Pancreas (tissue), 10 donors: ENCODE results near the gene DLGAP4. TPM values are rescaled to one million over a fixed set of nuclear protein-coding genes. Genes with fewer than 3 reads are reported as not detected.
A peak's percentile ranks its signal among the peaks of the same experiment; 100 is the strongest.

ENCODE experiments used
- ATAC-seq, 4 donors: fragments of 200-7000 bp; cut with Tn5 transposase; one replicate each; pipeline versions ENCODE4 v1.8.0 to v1.9.1; 2020; ENCODE audit warnings: mild to moderate bottlenecking in 4 of 4, moderate library complexity in 4 of 4
- DNase-seq, 6 donors: peaks; one replicate each; pipeline ENCODE4 v3.0.0-alpha.2; 2020
- FAIRE-seq: peaks from 2 replicates; lab custom pipeline; 2012; peaks lifted over from hg19 to GRCh38; lab: Jason Lieb, UNC
- H3K27ac ChIP-seq, 4 donors: fragments of 200-600 bp; sonication (generic); 1 replicate in 3 of 4; 2 replicates in 1 of 4; pipeline versions ENCODE4 v1.5.0 to v1.8.0; 2020
- H3K27me3 ChIP-seq, 4 donors: fragments of 200-600 bp; one replicate each; pipeline ENCODE4 v1.8.0; 2021
- H3K36me3 ChIP-seq, 3 donors: fragments of 200-600 bp; sonication (generic) in 1 of 3; one replicate each; pipeline versions ENCODE4 v1.5.0 to v1.8.0; 2020 to 2021
- H3K4me1 ChIP-seq, 3 donors: fragments of 200-600 bp; one replicate each; pipeline ENCODE4 v1.8.0; 2021
- H3K4me3 ChIP-seq, 4 donors: fragments of 200-600 bp; sonication (generic) in 2 of 4; one replicate each; pipeline versions ENCODE4 v1.5.0 to v1.8.0; 2020 to 2021
- H3K9me3 ChIP-seq, 4 donors: fragments of 200-600 bp; one replicate each; pipeline ENCODE4 v1.8.0; 2021
- CTCF ChIP-seq, 4 donors: fragments of 200-600 bp; sonication (generic) in 3 of 4; IDR thresholded peaks; one replicate each; pipeline versions ENCODE4 v1.5.0 to v1.8.0; 2021; ENCODE audit warnings: antibody characterized with exemption in 4 of 4
- WGBS, 2 donors: extraction: QIAGEN DNeasy Blood & Tissue Kit; methylation state at CpG; one replicate each; pipeline ENCODE4 v1.1.7; 2013; 5-methylcytosine and 5-hydroxymethylcytosine counted together
- intact Hi-C, 3 donors: fragments of 100-400 bp; cut with DNase I; formaldehyde crosslinking; loops; one replicate each; pipeline versions ENCODE4 v1.11.1 to v1.14.2; 2022
- polyA plus RNA-seq, 2 donors: library from polyadenylated mRNA; stranded (reverse); fragments of 200-250 nt; gene quantifications; one replicate each; pipeline ENCODE4 v1.2.3, GENCODE V29; 2013
- total RNA-seq, 6 donors: library from RNA; stranded (reverse); fragmentation: NEBNext Ultra II Directional in 4 of 6; extraction: Animal tissue kit (Norgen Biotek cat#: 25700) in 4 of 6; gene quantifications; one replicate each; pipeline versions ENCODE4 v1.2.1 to v1.2.4, GENCODE V29; 2021 to 2023
- donor health status: healthy with polysubstance abuse.
- donor health status: DM: no; HTN: no; CAD: no; lungs with moderate emphysema.
- donor health status: DM: no; HTN: no; CAD: no.
- donor health status: control.
- donor health status: control.
- donor health status: Bipolar disorder and iron deficiency.
- donor health status: DM: yes; HTN: yes; CAD: no.
- donor health status: DM: no; HTN: no; CAD: no.
- donor health status: DM: no; HTN: no; CAD: no.
- donor health status: DM: yes; HTN: yes; CAD: no.

DLGAP4 gene
- total and polyA plus RNA-seq, 8 donors: 28.6 to 49.5 (median 42.6) TPM

- no peak for FAIRE-seq
- peak overlapping the region in 1 of 4 donors; percentile 48 for H3K27ac ChIP-seq
These were observed 235.8 kb downstream of the DLGAP4 start for GRCh38 chr20:36541768-36542488.

GRCh38 chr20:36542516-36543183 lies 236.5 kb downstream of the DLGAP4 start:
- H3K27ac ChIP-seq: peak overlapping the region in 1 of 4 donors; percentile 19
- no peaks in the 10 kb centered on the region for H3K36me3 ChIP-seq
- peak overlapping the region in 1 of 4 donors; percentile 35 for H3K4me3 ChIP-seq
- DNase-seq (peak in 1 of 6 donors; percentile 41), FAIRE-seq (no peak), ATAC-seq (no peak)
- H3K27me3 ChIP-seq: no peaks in the 10 kb centered on the region
- no peaks in the 10 kb centered on the region for H3K4me1 ChIP-seq
- H3K9me3 ChIP-seq: no peaks in the 10 kb centered on the region
- TF ChIP-seq CTCF (IDR thresholded peaks at IDR 0.05): no peak
- intact Hi-C loops: no loop called here
- WGBS, 2 donors: 89 to 91% methylated on average over 10 of the region's 10 CpGs

More at GRCh38 chr20:36541768-36542488, 235.8 kb downstream of the DLGAP4 start:
- no peak for TF ChIP-seq CTCF (IDR thresholded peaks at IDR 0.05)
- no peaks in the 10 kb centered on the region for H3K9me3 ChIP-seq
- H3K36me3 ChIP-seq: no peaks in the 10 kb centered on the region
- WGBS, 2 donors: 61 to 65% methylated on average over 14 of the region's 14 CpGs
- DNase-seq: peak in 2 of 6 donors; percentile 36 to 66
- H3K4me3 ChIP-seq: peak overlapping the region; percentile 20 to 40 (median 30)
- no peaks in the 10 kb centered on the region for H3K27me3 ChIP-seq
- intact Hi-C loops: no loop called here
- no peaks in the 10 kb centered on the region for H3K4me1 ChIP-seq
- peak; percentile 25 to 54 (median 47) for ATAC-seq

GRCh38 chr20:36543184-36544133 lies 237.3 kb downstream of the DLGAP4 start:
- TF ChIP-seq CTCF (IDR thresholded peaks at IDR 0.05): no peak
- Histone ChIP-seq H3K27ac (no peak overlapping the region), H3K4me3 (no peak overlapping the region), H3K27me3 (no peaks in the 10 kb centered on the region), H3K4me1 (no peaks in the 10 kb centered on the region), H3K9me3 (no peaks in the 10 kb centered on the region), H3K36me3 (no peaks in the 10 kb centered on the region)
- FAIRE-seq (no peak), DNase-seq (peak in 2 of 6 donors; percentile 39 to 52), ATAC-seq (peak in 3 of 4 donors; percentile 15 to 45 (median 19))
- WGBS, 2 donors: 78 to 81% methylated on average over 13 to 14 of the region's 14 CpGs
- intact Hi-C loops: no loop called here

- no peaks in the 10 kb centered on the region for H3K4me1 ChIP-seq
- intact Hi-C loops: no loop called here
- H3K27ac ChIP-seq: no peak overlapping the region
- FAIRE-seq (no peak), ATAC-seq (peak in 1 of 4 donors; percentile 19), DNase-seq (peak in 2 of 6 donors; percentile 40)
- no peaks in the 10 kb centered on the region for H3K27me3 ChIP-seq
- no peaks in the 10 kb centered on the region for H3K9me3 ChIP-seq
- H3K36me3 ChIP-seq: no peaks in the 10 kb centered on the region
- WGBS, 2 donors: 70 to 74% methylated on average over 15 of the region's 15 CpGs
- H3K4me3 ChIP-seq: no peak overlapping the region
- no peak for TF ChIP-seq CTCF (IDR thresholded peaks at IDR 0.05)
These were observed 238.2 kb downstream of the DLGAP4 start for GRCh38 chr20:36544134-36545018.
